Keratinocyte (primary cell): Measurements from ENCODE around the gene SPRED3. TPM values are rescaled to one million over a fixed set of nuclear protein-coding genes. Genes with fewer than 3 reads are reported as not detected.
A peak's percentile ranks its signal among the peaks of the same experiment; 100 is the strongest.

Source experiments
- DNase-seq: peaks from one replicate; pipeline ENCODE4 v3.0.0-alpha.2; 2011; ENCODE audit warnings: low read depth, missing footprints, low spot score
- FAIRE-seq: peaks from 2 replicates; lab custom pipeline; 2011; peaks lifted over from hg19 to GRCh38; lab: Jason Lieb, UNC
- H2AFZ ChIP-seq: 2 replicates; pipeline ENCODE4 v1.6.0; 2012; ENCODE audit warnings: low read length, control low read depth, inconsistent platforms; ENCODE audit not compliant: control insufficient read depth
- H3K27ac ChIP-seq: 2 replicates; pipeline ENCODE4 v1.5.1; 2011; ENCODE audit warnings: low read length; ENCODE audit not compliant: control insufficient read depth, insufficient read depth
- H3K27me3 ChIP-seq: 3 replicates; pipeline ENCODE4 v1.6.0; 2011; ENCODE audit warnings: low read length; ENCODE audit not compliant: control insufficient read depth, insufficient read depth; ENCODE audit errors: extremely low read depth
- H3K36me3 ChIP-seq, 2 experiments: 2 replicates in 1 of 2; 3 replicates in 1 of 2; pipeline ENCODE4 v1.5.1; 2011; ENCODE audit warnings: low read length in 2 of 2, mild to moderate bottlenecking in 1 of 2; ENCODE audit not compliant: control insufficient read depth in 2 of 2, insufficient read depth in 2 of 2; ENCODE audit errors: extremely low read depth in 1 of 2
- H3K4me1 ChIP-seq: 3 replicates; pipeline ENCODE4 v1.5.1; 2011; ENCODE audit warnings: low read length; ENCODE audit not compliant: control insufficient read depth, insufficient read depth; ENCODE audit errors: extremely low read depth
- H3K4me2 ChIP-seq: 3 replicates; pipeline ENCODE4 v1.6.0; 2011; ENCODE audit warnings: low read depth, low read length; ENCODE audit not compliant: control insufficient read depth, insufficient read depth; ENCODE audit errors: extremely low read depth
- H3K4me3 ChIP-seq, 3 experiments: fragments of 200-600 bp in 1 of 3; sonication (generic) in 1 of 3; 2 replicates in 2 of 3; 3 replicates in 1 of 3; pipeline ENCODE4 v1.5.1; 2011 to 2016; ENCODE audit warnings: low read length in 3 of 3, mild to moderate bottlenecking in 3 of 3, control low read depth in 2 of 3, inconsistent platforms in 1 of 3, low read depth in 1 of 3, mixed read lengths in 1 of 3, mixed run types in 1 of 3, moderate library complexity in 1 of 3; ENCODE audit not compliant: control insufficient read depth in 2 of 3, insufficient read depth in 2 of 3; ENCODE audit errors: extremely low read depth in 1 of 3
- H3K79me2 ChIP-seq: 2 replicates; pipeline ENCODE4 v1.6.0; 2012; ENCODE audit warnings: low read length; ENCODE audit not compliant: control insufficient read depth, insufficient read depth
- H3K9ac ChIP-seq: 3 replicates; pipeline ENCODE4 v1.6.0; 2011; ENCODE audit warnings: low read length; ENCODE audit not compliant: control insufficient read depth, insufficient read depth; ENCODE audit errors: extremely low read depth
- H3K9me1 ChIP-seq: 3 replicates; pipeline ENCODE4 v1.6.0; 2011; ENCODE audit warnings: low read length; ENCODE audit not compliant: control insufficient read depth, insufficient read depth; ENCODE audit errors: extremely low read depth
- H3K9me3 ChIP-seq: 2 replicates; pipeline ENCODE4 v1.5.1; 2012; ENCODE audit warnings: low read depth, low read length; ENCODE audit not compliant: control insufficient read depth
- H4K20me1 ChIP-seq: 3 replicates; pipeline ENCODE4 v1.6.0; 2011; ENCODE audit warnings: low read length; ENCODE audit not compliant: control insufficient read depth, insufficient read depth; ENCODE audit errors: extremely low read depth
- CTCF ChIP-seq, 3 experiments: IDR thresholded peaks in 1 of 3; conservative IDR thresholded peaks in 1 of 3; optimal IDR thresholded peaks in 1 of 3; 2 replicates in 2 of 3; 3 replicates in 1 of 3; pipeline versions ENCODE3 to v1.5.1; 2011; ENCODE audit warnings: low read length in 3 of 3, mild to moderate bottlenecking in 3 of 3, moderate library complexity in 2 of 3, control low read depth in 1 of 3, inconsistent platforms in 1 of 3; ENCODE audit not compliant: insufficient read depth in 2 of 3; ENCODE audit errors: extremely low read depth in 1 of 3
- EZH2 ChIP-seq: IDR thresholded peaks from one replicate; pipeline ENCODE4 v1.6.1; 2012; ENCODE audit warnings: inconsistent platforms, mild to moderate bottlenecking, low read length, moderate library complexity
- dilution Hi-C: fragments of 300-500 bp; cut with MboI; formaldehyde crosslinking; loops from one replicate; pipeline ENCODE4 v1.7.0; 2020; ENCODE audit warnings: low sequenced_read_pairs; ENCODE audit not compliant: extremely low pct_ligation_motif_present
- polyA plus RNA-seq, 5 experiments: library from polyadenylated mRNA; depleted of rRNA in 3 of 5; stranded (reverse) in 3 of 5; stranded (forward) in 1 of 5; unstranded in 1 of 5; fragments of >200 nt; gene quantifications; 1 replicate in 1 of 5; 2 replicates in 3 of 5; 3 replicates in 1 of 5; pipeline versions ENCODE4 v1.2.1 to v1.2.3, GENCODE V29; 2011 to 2012; ENCODE audit warnings: missing spikeins in 2 of 5, low read depth in 1 of 5, low replicate concordance in 1 of 5

SPRED3 gene
- polyA plus RNA-seq, 1 donor (not counting 4 experiments of a cell fraction or from before 2014, with no cell fraction given): 2.6 TPM

GRCh38 chr19:38360351-38360750 is 28.1 kb upstream of the SPRED3 start:
- Histone ChIP-seq H3K36me3 (no peaks in the 10 kb centered on the region), H3K27ac (no peak overlapping the region), H3K4me2 (no peak overlapping the region), H3K79me2 (no peaks in the 10 kb centered on the region), H3K4me3 (no peak overlapping the region), H3K27me3 (peaks cover 30% of the 10 kb centered on the region), H2AFZ (no peak overlapping the region), H3K9ac (no peak overlapping the region), H3K9me1 (no peaks in the 10 kb centered on the region), H3K9me3 (no peaks in the 10 kb centered on the region), H4K20me1 (no peaks in the 10 kb centered on the region), H3K4me1 (peaks cover 6% of the 10 kb centered on the region)
- dilution Hi-C loops: no loop called here
- no peak for TF ChIP-seq CTCF (optimal IDR thresholded peaks at IDR 0.05 in 1 of 3, IDR thresholded peaks at IDR 0.05 in 1 of 3, conservative IDR thresholded peaks at IDR 0.05 in 1 of 3; ENCODE audit: extremely low read depth in 1 of 3, insufficient read depth in 2 of 3, low read length in 3 of 3)
- TF ChIP-seq EZH2: no peak
- FAIRE-seq (no peak), DNase-seq (no peak)

GRCh38 chr19:38360839-38361631 is 27.5 kb upstream of the SPRED3 start:
- dilution Hi-C loops: no loop called here
- FAIRE-seq: no peak
- H2AFZ ChIP-seq: peak overlapping the region; percentile 86
- no peaks in the 10 kb centered on the region for H3K9me3 ChIP-seq
- peak overlapping the region; percentile 40 to 64 (median 54) for H3K4me3 ChIP-seq
- H3K36me3 ChIP-seq: no peaks in the 10 kb centered on the region
- H3K4me2 ChIP-seq: peak overlapping the region; percentile 72
- H3K9me1 ChIP-seq: no peaks in the 10 kb centered on the region
- no peak for TF ChIP-seq CTCF (optimal IDR thresholded peaks at IDR 0.05 in 1 of 3, IDR thresholded peaks at IDR 0.05 in 1 of 3, conservative IDR thresholded peaks at IDR 0.05 in 1 of 3; ENCODE audit: extremely low read depth in 1 of 3, insufficient read depth in 2 of 3, low read length in 3 of 3)
- TF ChIP-seq EZH2: no peak
- no peaks in the 10 kb centered on the region for H3K79me2 ChIP-seq
- no peak for DNase-seq
- no peak overlapping the region for H3K27ac ChIP-seq
- H3K27me3 ChIP-seq: peaks cover 30% of the 10 kb centered on the region
- peaks cover 6% of the 10 kb centered on the region for H3K4me1 ChIP-seq
- no peaks in the 10 kb centered on the region for H4K20me1 ChIP-seq
- H3K9ac ChIP-seq: no peak overlapping the region
